Erythroblast (primary cell): Measurements from ENCODE around the gene OR7C1.

Source experiments
- GATA1 ChIP-seq: IDR thresholded peaks from 2 replicates; pipeline ENCODE4 v1.6.1; 2011; ENCODE audit warnings: low read depth, mild to moderate bottlenecking, control low read depth, low read length, moderate library complexity
- POLR2A ChIP-seq: IDR thresholded peaks from 2 replicates; pipeline ENCODE4 v1.6.1; 2011; ENCODE audit warnings: mild to moderate bottlenecking, low read length

DNA sequence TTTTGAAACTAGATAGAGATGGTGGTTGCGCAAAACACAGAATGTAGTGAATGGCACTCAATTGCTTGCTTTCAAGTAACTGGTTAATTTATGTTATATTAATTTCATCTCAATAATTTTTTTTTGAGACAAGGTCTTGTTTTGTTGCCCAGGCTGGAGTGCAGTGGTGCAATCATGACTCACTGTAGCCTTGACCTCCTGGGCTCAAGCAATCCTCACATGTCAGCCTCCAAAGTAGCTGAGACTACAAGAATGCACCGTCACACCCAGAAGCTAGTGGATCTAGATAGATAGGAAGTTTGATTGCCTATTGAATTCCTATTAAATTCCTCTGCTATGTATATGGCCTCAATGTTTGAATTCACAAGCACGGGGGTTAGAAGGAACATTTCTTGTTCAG is 30.2 kb downstream of the OR7C1 start:
- TF ChIP-seq POLR2A (no peak), GATA1 (no peak)
